Tibial nerve (tissue), 4 donors: ENCODE measurements around the gene GLRX.
A peak's percentile ranks its signal among the peaks of the same experiment; 100 is the strongest.

Source experiments
- EP300 ChIP-seq, 2 donors: sonication (generic); formaldehyde crosslinking; IDR thresholded peaks; one replicate each; pipeline ENCODE4 v1.6.1; 2017; ENCODE audit warnings: antibody characterized with exemption in 2 of 2, mild to moderate bottlenecking in 1 of 2
- POLR2A ChIP-seq, 2 donors: fragments of 450-650 bp; IDR thresholded peaks; one replicate each; pipeline ENCODE4 v1.6.1; 2017; ENCODE audit warnings: antibody characterized with exemption in 2 of 2, mild to moderate bottlenecking in 2 of 2, moderate library complexity in 2 of 2
- TF ChIP-seq, protein P1 (sequence below), 5 experiments: fragments of 200-600 bp in 3 of 5; fragments of 450-650 bp in 2 of 5; sonication (generic) in 3 of 5; IDR thresholded peaks; one replicate each; pipeline ENCODE4 v1.5.1; 2016 to 2019; ENCODE audit warnings: antibody characterized with exemption in 5 of 5, mild to moderate bottlenecking in 3 of 5, moderate library complexity in 2 of 5

DNA sequence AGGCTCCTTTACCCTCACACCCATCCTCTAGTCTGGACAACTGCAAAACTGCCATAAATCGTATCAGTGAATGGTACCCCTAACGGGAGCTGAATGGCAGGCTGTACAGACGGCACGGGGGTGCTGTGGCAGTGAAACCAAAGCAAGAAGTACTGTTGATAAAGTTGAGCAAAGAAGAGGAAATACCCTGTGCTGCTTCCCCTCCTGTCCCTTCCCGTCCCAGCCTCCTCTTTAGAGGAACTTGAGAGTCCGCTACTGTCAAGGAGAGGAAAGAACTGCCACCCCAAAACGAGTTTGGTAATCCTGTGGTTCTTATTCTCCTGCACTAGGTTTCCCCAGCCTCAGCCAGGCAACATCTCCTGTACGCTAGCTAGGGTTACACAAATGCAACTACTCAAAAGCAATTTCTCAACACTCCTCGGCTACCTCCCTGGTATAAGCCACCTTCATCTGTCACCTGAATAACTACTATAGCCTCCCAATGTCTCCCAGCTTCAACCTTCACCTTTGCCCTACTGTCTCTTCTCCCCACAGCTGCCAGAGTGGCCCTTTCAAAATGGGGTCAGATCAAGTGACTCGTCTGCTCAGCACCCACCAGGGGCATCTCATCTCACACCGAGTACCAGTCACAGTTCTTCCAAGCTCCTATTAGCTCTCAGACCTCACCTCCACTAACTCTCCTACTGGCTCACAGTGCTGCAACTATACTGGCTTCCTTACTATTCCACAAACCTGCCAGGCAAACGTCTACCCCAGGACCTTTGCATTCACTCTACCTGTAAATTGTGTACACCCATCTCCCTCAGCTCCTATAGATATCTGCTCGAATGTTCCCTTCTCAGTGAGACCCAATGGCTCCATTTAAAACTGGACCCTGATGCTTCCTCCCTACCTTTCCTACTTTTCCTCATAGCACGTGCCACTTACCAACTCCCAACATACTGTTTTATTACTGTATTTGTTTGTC is 4.1 kb downstream of the GLRX start:
- TF ChIP-seq, protein P1, sequence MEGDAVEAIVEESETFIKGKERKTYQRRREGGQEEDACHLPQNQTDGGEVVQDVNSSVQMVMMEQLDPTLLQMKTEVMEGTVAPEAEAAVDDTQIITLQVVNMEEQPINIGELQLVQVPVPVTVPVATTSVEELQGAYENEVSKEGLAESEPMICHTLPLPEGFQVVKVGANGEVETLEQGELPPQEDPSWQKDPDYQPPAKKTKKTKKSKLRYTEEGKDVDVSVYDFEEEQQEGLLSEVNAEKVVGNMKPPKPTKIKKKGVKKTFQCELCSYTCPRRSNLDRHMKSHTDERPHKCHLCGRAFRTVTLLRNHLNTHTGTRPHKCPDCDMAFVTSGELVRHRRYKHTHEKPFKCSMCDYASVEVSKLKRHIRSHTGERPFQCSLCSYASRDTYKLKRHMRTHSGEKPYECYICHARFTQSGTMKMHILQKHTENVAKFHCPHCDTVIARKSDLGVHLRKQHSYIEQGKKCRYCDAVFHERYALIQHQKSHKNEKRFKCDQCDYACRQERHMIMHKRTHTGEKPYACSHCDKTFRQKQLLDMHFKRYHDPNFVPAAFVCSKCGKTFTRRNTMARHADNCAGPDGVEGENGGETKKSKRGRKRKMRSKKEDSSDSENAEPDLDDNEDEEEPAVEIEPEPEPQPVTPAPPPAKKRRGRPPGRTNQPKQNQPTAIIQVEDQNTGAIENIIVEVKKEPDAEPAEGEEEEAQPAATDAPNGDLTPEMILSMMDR (IDR thresholded peaks at IDR 0.05): no peak
- TF ChIP-seq EP300 (IDR thresholded peaks at IDR 0.05) (peak in 1 of 2 donors; percentile 36), POLR2A (IDR thresholded peaks at IDR 0.05) (no peak)
